MCF 10A (cell line): ENCODE measurements around the gene TACC3. TPM values are rescaled to one million over a fixed set of nuclear protein-coding genes. Genes with fewer than 3 reads are reported as not detected.

Experiments used
- BruUV-seq: library from RNA; stranded (reverse); fragments of 400-500 nt; replicated peaks from 2 replicates; lab custom pipeline; 2021; lab: Mats Ljungman, UMichigan
- CTCF ChIA-PET: fragments of 300-600 bp; sonication (Branson Sonifier 250); formaldehyde crosslinking; extraction: SDS; loops from one replicate; lab custom pipeline; 2021; ENCODE audit warnings: antibody characterized with exemption, inconsistent platforms; lab: Yijun Ruan, JAX
- POLR2A ChIA-PET: fragments of 300-600, 350-650 bp; sonication (Branson Sonifier 250); formaldehyde crosslinking; extraction: SDS; loops from one replicate; lab custom pipeline; 2020; ENCODE audit warnings: antibody characterized with exemption, inconsistent platforms; lab: Yijun Ruan, JAX
- DNase-seq: peaks from one replicate; pipeline ENCODE4 v3.0.0-alpha.2; 2018; ENCODE audit not compliant: unreplicated experiment
- H3K27ac Mint-ChIP-seq: one replicate; pipeline ENCODE4 v1.8.0; 2022; ENCODE audit warnings: mild to moderate bottlenecking, low read depth, mixed read lengths; ENCODE audit not compliant: unreplicated experiment
- H3K27me3 Mint-ChIP-seq: one replicate; pipeline ENCODE4 v1.8.0; 2022; ENCODE audit warnings: mixed read lengths; ENCODE audit not compliant: insufficient read depth, unreplicated experiment
- H3K36me3 Mint-ChIP-seq: one replicate; pipeline ENCODE4 v1.8.0; 2022; ENCODE audit warnings: mild to moderate bottlenecking, moderate library complexity, mixed read lengths; ENCODE audit not compliant: insufficient read depth, unreplicated experiment
- H3K4me1 Mint-ChIP-seq: one replicate; pipeline ENCODE4 v1.8.0; 2022; ENCODE audit warnings: mixed read lengths; ENCODE audit not compliant: insufficient read depth, unreplicated experiment
- H3K4me3 Mint-ChIP-seq: one replicate; pipeline ENCODE4 v1.8.0; 2022; ENCODE audit warnings: mild to moderate bottlenecking, moderate library complexity, mixed read lengths; ENCODE audit not compliant: unreplicated experiment
- H3K9me3 Mint-ChIP-seq: one replicate; pipeline ENCODE4 v1.8.0; 2022; ENCODE audit warnings: mixed read lengths; ENCODE audit not compliant: unreplicated experiment
- CTCF ChIP-seq: fragments of 200-600 bp; IDR thresholded peaks from one replicate; pipeline ENCODE4 v1.8.0; 2022; ENCODE audit warnings: antibody characterized with exemption, mild to moderate bottlenecking; ENCODE audit not compliant: unreplicated experiment
- intact Hi-C: fragments of 100-400 bp; cut with micrococcal nuclease; formaldehyde crosslinking; loops from 2 replicates; pipeline ENCODE4 v1.14.1; 2022
- total RNA-seq: library from RNA; stranded (reverse); gene quantifications from 2 replicates; pipeline ENCODE4 v1.2.3, GENCODE V29; 2022

The TACC3 gene
- total RNA-seq, 1 experiment from 2014 or later: 69.8 TPM

- no peak for TF ChIP-seq CTCF
- intact Hi-C loops: no loop called here
- no peaks in the 10 kb centered on the region for H3K27me3 Mint-ChIP-seq
- ChIA-PET POLR2A (interaction anchor here (1.0 to 1.9 kb wide), 4 partner anchors 9 to 46 kb away, joined by 3 to 5 read pairs (median 4); partner anchors contain the start of gene SLBP), CTCF (interaction anchor here (0.7 to 0.9 kb wide), 2 partner anchors 46 to 68 kb away, joined by 3 to 4 read pairs; no protein-coding TSS in a partner anchor)
- H3K36me3 Mint-ChIP-seq: peaks cover 5% of the 10 kb centered on the region
- no peak for DNase-seq
- H3K4me1 Mint-ChIP-seq: peaks cover 10% of the 10 kb centered on the region
- no peak overlapping the region for H3K27ac Mint-ChIP-seq
- no TSS peak for BruUV-seq
- peak overlapping the region; percentile 80 for H3K4me3 Mint-ChIP-seq
- no peaks in the 10 kb centered on the region for H3K9me3 Mint-ChIP-seq
These were observed 36.7 kb upstream of the TACC3 start for GRCh38 chr4:1684506-1685234.

GRCh38 chr4:1685235-1686150, 35.8 kb upstream of the TACC3 start:
- Mint-ChIP-seq H3K27ac (no peak overlapping the region), H3K4me1 (peaks cover 10% of the 10 kb centered on the region), H3K36me3 (peaks cover 13% of the 10 kb centered on the region), H3K4me3 (peak overlapping the region; percentile 80), H3K27me3 (no peaks in the 10 kb centered on the region), H3K9me3 (no peaks in the 10 kb centered on the region)
- intact Hi-C loops: no loop called here
- DNase-seq: no peak
- CTCF ChIA-PET: interaction anchor here (0.9 kb wide), 1 partner anchor 45 kb away, joined by 4 read pairs; no protein-coding TSS in a partner anchor
- BruUV-seq: no TSS peak
- POLR2A ChIA-PET: interaction anchor here (0.7 to 1.0 kb wide), 3 partner anchors 14 to 355 kb away, joined by 3 read pairs; partner anchors contain the start of gene SLBP
- no peak for TF ChIP-seq CTCF

- CTCF ChIA-PET: no interaction called here
- peaks cover 24% of the 10 kb centered on the region for H3K36me3 Mint-ChIP-seq
- H3K9me3 Mint-ChIP-seq: no peaks in the 10 kb centered on the region
- H3K27ac Mint-ChIP-seq: no peak overlapping the region
- intact Hi-C loops: no loop called here
- no peak for DNase-seq
- no peak overlapping the region for H3K4me3 Mint-ChIP-seq
- no TSS peak for BruUV-seq
- no peaks in the 10 kb centered on the region for H3K27me3 Mint-ChIP-seq
- POLR2A ChIA-PET: no interaction called here
- no peak for TF ChIP-seq CTCF
- H3K4me1 Mint-ChIP-seq: peaks cover 10% of the 10 kb centered on the region
These were observed 34.8 kb upstream of the TACC3 start for GRCh38 chr4:1686440-1687036.
